Endothelial cell of hepatic sinusoid (primary cell): Measurements from ENCODE around the gene ERC2.
"Not testable (repeated sequence)": the region's sequence is repeated elsewhere in the genome, so short reads cannot be mapped to it uniquely, and the experiment has no call there.

Experiments
- in situ Hi-C: cut with HindIII; loops from 2 replicates; pipeline ENCODE4 v1.10.0; 2017; ENCODE audit warnings: low sequenced_read_pairs

ERC2 gene

GRCh38 chr3:56089739-56090138 lies 378.5 kb downstream of the ERC2 start:
- in situ Hi-C loops, result no loop called here

GRCh38 chr3:56087451-56088053 lies 380.7 kb downstream of the ERC2 start:
- in situ Hi-C loops, result no loop called here

- in situ Hi-C loops, result no loop called here
Measured at GRCh38 chr3:56086355-56086754, 381.9 kb downstream of the ERC2 start.

- in situ Hi-C loops, result no loop called here
Measured at GRCh38 chr3:56081246-56081645, 387.0 kb downstream of the ERC2 start.

DNA sequence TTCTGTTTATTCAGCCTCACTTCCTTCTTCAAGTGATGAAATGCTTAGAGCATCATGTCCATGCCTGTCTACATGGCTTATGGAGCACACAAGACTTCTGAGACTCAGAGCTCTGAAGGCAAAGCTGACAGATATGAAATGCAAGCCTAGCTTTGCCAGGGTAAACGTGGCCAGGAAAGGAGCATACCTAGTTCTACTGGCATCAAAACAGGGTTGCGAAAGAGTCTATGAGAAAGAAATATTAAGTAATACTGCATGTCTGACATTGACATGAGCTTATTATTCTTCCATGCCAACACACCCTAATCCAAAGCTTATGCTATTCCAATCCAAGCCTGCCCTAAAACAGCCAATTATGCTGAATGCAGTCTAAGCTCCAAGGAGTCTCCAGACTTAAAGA lies 391.5 kb downstream of the ERC2 start:
- in situ Hi-C loops, result no loop called here

DNA sequence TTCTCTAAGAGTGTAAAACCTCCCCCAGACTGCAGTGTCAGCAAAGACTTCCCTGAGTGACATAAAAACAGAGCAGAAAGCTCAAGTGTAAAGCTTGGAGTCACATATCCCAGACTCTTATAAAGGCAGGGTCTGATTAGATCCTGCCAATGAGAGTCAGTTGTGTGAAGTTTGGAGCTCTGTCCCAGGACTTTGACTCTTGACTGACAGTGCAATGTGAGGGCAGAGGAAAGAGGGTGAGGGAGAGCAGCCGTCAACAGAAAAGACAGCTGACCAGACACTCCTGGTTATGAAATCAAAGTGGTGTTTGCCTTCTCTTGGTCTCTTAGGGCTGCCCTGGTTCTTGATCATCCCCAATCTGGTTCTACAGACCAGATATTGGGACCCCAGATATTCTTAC lies 393.2 kb downstream of the ERC2 start:
- in situ Hi-C loops, result no loop called here

DNA sequence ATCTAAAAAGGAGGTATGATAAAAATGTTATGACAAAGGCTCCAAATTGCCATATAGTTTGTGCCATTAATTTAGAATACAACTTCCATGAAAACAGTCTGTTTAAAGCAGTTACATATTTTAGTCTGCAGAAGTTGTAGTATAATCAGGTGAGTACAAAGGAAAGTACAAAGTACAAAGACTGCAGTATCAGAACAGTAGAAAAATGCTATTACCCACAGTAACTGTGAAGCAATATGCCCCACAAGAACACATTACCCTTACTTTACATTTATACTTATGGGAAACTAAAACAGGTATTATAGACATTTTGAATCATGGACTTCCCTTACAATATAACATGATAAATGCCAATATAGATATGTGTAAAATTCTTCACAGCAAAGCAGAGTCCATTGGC lies 398.5 kb downstream of the ERC2 start:
- in situ Hi-C loops, result no loop called here

GRCh38 chr3:56066405-56066804 lies 401.9 kb downstream of the ERC2 start:
- in situ Hi-C loops, result not testable (repeated sequence)

DNA sequence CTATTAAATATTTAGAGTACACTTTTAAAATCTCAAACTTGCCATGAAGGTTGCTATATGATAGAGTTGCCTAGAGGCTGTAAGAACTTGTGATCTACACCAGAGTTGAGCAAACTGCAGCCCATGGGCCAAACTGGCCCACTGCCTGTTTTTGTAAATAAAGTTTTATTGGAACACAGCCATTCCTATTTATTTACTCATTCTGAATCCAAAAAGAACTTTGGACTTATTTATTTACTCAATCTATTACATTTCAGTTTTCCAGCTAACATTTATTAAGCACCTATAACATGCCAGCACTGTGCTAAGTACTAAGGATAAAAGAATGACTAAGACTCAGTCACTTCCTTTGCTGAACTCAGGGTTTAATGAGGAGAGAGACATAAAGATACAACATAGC lies 403.6 kb downstream of the ERC2 start:
- in situ Hi-C loops, result no loop called here

- in situ Hi-C loops, result no loop called here
Measured at GRCh38 chr3:56061279-56061626, 407.0 kb downstream of the ERC2 start.

- in situ Hi-C loops, result no loop called here
Measured at GRCh38 chr3:56060521-56061278, 407.6 kb downstream of the ERC2 start.

DNA sequence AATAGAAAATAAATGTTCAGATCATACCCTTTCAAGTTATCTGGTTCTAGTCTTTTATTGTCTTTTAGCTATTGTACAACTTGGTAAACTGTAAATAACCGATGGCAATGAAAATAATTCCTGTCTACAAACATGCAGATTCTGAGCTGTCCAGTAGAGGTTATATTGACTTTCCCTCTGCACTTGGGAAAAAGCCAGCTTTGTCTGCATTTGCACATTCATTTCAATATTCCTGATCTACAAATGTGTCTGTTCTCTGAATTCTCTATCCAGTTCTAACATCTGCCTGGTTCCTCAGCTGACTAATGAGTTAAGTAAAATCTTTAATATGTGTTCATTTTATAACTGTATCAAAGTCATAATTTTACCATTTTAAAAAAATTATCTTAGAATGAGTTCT lies 408.5 kb downstream of the ERC2 start:
- in situ Hi-C loops, result no loop called here

DNA sequence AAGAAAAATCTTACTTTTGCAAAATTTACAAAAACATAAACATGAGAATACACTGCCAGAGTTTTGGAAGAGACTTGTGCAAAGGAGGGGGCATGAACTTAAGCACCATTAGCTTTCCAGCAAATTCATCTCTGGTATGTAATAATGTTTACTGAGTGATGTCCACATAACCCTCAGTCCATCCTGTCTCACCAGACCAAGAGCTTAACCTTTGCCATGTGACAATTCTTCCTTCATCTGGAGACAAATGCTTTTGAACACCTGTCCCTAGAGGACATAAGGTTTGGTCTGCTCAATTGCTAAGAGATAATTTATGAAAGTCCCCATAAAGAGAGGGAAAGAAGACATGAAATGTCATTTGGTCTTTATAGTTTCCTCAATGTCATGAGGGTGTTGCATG lies 412.3 kb downstream of the ERC2 start:
- in situ Hi-C loops, result no loop called here

- in situ Hi-C loops, result no loop called here
Measured at GRCh38 chr3:56055546-56055945, 412.7 kb downstream of the ERC2 start.

GRCh38 chr3:56054844-56055243 lies 413.4 kb downstream of the ERC2 start:
- in situ Hi-C loops, result no loop called here

DNA sequence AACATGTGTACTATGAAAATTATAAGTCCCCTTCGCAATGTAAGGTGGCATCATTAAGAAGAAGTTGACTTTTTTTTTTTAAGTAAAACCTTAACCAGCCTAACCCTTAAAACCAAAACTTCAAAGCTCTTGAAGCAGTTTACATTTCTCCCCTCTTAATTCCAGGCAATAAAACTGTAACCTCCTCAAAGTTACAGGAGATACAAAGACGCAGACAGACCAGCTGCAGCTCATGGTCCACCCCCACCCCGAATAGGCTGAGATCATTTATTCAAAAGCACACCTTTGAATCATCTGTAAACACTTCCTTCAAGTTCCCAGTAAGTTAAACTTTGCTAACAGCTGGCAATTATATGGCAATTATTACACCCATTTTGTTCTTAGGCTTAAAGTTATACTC lies 414.5 kb downstream of the ERC2 start:
- in situ Hi-C loops, result no loop called here

- in situ Hi-C loops, result no loop called here
Measured at GRCh38 chr3:56052188-56052587, 416.1 kb downstream of the ERC2 start.

- in situ Hi-C loops, result no loop called here
Measured at GRCh38 chr3:56051052-56051451, 417.2 kb downstream of the ERC2 start.

DNA sequence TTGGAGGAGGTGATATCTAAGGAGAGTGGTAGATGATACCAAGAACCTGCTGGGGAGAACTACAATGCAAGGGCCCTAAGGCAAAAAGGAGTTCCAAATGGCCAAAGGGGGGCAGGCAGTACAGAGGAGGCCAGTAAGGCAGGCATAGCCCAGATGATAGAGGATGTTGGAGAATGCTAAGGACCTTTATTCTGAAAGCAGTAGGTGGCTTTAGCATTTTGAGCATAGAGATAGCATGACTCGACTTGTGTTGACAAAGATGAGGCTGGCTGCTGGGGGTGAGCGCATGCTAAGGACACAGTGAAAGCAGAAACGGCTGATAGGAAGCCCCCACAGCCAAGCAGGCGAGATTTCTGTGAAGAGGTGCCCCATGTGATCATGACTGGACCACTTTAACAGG lies 419.3 kb downstream of the ERC2 start:
- in situ Hi-C loops, result no loop called here

- in situ Hi-C loops, result no loop called here
Measured at GRCh38 chr3:56048331-56048730, 419.9 kb downstream of the ERC2 start.

DNA sequence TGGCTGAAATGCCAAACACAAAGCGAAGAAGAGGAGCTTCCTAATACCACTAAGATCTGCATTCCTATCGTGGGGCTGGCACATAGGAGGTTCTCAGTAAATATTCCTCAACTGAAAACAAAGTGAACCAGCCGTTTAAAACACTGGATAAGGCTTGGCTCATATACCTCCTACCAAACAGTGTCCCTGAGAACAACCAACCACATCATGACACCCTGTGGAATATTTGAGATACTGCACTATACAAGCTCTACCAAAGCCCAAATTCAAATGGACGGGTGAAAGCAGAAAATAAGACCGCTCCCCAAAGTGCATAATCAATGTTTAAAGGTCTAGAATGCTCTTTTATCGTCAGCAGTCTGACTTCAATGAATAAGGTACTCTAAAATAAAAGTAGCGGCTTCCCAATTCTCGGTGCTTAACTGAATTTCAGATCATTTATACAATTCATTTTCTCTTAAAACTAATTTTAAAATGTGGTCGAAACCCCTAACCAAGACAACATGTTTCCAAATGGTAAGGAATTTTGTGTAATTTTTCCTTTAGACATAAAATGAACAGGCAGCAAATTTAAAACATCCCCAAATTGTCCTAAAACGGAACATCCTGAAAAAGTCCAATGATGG lies 425.8 kb downstream of the ERC2 start:
- in situ Hi-C loops, result no loop called here

DNA sequence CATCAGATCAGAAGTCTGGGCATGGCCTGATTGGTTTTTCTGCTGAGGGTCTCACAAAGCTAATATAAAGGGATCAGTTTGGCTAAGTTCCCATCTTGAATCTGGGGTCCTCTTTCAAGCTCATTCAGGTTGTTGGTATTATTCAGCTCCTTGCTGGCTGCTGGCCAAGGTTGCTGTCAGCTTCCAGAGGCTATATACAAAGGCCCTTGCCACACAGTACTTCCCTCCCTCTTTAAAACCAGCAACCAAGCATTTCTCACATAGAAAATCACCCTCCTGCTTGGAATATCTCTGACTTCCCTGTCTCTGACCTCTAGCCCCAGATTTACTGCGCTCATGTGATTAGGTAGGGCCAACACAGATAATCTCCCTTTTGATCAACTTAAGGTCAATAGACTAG lies 442.9 kb downstream of the ERC2 start:
- in situ Hi-C loops, result no loop called here
